ENCODE measurements around the gene LUZP2.

DNA sequence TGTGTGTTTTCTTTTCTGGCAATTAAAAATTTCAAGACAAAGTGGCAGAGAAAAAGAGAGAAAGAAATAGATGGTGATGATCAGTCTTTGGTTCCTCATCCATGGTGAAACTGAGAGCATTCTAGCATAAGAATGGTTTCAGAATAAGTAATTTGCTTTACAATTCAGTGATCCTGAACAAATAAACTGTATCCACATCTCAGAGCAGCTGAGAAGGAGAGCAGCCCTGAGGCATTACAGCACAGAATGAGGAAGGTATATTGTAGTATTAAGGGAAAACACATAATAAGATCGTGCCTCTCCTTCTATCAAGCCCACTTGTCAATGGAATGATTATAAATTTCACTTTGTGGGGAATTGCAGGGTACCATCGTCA, 17.4 kb downstream of the LUZP2 start:
- TF ChIP-seq, protein P1, sequence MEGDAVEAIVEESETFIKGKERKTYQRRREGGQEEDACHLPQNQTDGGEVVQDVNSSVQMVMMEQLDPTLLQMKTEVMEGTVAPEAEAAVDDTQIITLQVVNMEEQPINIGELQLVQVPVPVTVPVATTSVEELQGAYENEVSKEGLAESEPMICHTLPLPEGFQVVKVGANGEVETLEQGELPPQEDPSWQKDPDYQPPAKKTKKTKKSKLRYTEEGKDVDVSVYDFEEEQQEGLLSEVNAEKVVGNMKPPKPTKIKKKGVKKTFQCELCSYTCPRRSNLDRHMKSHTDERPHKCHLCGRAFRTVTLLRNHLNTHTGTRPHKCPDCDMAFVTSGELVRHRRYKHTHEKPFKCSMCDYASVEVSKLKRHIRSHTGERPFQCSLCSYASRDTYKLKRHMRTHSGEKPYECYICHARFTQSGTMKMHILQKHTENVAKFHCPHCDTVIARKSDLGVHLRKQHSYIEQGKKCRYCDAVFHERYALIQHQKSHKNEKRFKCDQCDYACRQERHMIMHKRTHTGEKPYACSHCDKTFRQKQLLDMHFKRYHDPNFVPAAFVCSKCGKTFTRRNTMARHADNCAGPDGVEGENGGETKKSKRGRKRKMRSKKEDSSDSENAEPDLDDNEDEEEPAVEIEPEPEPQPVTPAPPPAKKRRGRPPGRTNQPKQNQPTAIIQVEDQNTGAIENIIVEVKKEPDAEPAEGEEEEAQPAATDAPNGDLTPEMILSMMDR (IDR thresholded peaks at IDR 0.05) = no peak
- TF ChIP-seq EZH2 (IDR thresholded peaks at IDR 0.05; ENCODE audit: borderline replicate concordance, insufficient read depth, low read depth, low read length, poor library complexity, severe bottlenecking) = no peak
